Measurements from ENCODE around the gene UBE2G2. TPM values are rescaled to one million over a fixed set of nuclear protein-coding genes. Genes with fewer than 3 reads are reported as not detected.

Gene UBE2G2
- total RNA-seq, 4 donors from 2014 or later = 38.4 to 75.1 (median 67.4) TPM

DNA sequence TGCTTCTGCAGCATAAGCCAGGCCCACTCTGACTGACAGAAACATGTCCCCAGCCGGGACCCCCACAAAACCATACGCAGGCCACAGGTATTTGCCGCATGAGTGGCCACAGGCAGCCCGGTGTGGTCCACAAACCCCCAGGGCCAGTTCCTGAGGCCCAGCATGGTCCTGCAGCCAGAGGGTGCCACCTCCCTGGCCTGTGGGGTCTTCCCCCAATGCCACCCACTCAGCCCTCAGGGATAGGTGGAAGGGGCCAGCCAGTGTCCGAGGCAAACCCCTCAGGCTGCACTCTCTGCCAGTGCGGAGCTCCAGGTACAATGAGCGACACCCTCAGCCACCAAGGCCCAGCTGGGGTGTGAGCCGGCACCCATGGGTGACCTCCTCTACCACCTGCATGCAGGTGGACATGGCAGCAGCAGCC is 43.5 kb downstream of the UBE2G2 start:
- Histone ChIP-seq H3K27me3 (no peaks in the 10 kb centered on the region), H3K36me3 (no peaks in the 10 kb centered on the region), H3K27ac (no peak overlapping the region), H3K4me3 (no peak overlapping the region), H3K9me3 (no peaks in the 10 kb centered on the region), H3K4me1 (no peaks in the 10 kb centered on the region)
- intact Hi-C loops (cut with DNase I; ENCODE audit: low total_unique reads) = no loop called here
- DNase-seq = no peak
- no peak for TF ChIP-seq POLR2A (IDR thresholded peaks at IDR 0.05)
- TF ChIP-seq, protein P1, sequence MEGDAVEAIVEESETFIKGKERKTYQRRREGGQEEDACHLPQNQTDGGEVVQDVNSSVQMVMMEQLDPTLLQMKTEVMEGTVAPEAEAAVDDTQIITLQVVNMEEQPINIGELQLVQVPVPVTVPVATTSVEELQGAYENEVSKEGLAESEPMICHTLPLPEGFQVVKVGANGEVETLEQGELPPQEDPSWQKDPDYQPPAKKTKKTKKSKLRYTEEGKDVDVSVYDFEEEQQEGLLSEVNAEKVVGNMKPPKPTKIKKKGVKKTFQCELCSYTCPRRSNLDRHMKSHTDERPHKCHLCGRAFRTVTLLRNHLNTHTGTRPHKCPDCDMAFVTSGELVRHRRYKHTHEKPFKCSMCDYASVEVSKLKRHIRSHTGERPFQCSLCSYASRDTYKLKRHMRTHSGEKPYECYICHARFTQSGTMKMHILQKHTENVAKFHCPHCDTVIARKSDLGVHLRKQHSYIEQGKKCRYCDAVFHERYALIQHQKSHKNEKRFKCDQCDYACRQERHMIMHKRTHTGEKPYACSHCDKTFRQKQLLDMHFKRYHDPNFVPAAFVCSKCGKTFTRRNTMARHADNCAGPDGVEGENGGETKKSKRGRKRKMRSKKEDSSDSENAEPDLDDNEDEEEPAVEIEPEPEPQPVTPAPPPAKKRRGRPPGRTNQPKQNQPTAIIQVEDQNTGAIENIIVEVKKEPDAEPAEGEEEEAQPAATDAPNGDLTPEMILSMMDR (IDR thresholded peaks at IDR 0.05) = no peak

DNA sequence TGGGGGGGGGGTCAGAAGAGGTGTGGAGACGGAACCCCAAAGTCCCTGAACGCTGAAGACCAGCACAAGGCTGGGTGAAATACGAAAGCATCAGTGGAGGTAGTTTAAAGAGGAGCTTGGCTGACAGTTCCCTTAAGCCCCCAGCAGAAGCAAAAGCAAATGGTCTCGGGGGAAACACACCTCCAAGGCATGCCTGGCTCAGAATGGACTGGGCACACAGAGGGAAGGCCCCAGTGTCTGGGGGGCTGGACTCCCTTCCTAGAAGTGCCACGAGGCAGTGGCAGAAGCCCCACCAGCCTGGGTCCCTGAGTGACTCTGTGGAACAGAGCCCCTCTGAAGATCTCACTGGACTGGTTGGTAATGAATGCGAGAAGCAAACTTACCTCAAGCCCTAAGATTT is 43.9 kb downstream of the UBE2G2 start:
- no peak overlapping the region for H3K4me3 ChIP-seq
- TF ChIP-seq, protein P1 (IDR thresholded peaks at IDR 0.05) = no peak
- no peak for TF ChIP-seq POLR2A (IDR thresholded peaks at IDR 0.05)
- DNase-seq = no peak

DNA sequence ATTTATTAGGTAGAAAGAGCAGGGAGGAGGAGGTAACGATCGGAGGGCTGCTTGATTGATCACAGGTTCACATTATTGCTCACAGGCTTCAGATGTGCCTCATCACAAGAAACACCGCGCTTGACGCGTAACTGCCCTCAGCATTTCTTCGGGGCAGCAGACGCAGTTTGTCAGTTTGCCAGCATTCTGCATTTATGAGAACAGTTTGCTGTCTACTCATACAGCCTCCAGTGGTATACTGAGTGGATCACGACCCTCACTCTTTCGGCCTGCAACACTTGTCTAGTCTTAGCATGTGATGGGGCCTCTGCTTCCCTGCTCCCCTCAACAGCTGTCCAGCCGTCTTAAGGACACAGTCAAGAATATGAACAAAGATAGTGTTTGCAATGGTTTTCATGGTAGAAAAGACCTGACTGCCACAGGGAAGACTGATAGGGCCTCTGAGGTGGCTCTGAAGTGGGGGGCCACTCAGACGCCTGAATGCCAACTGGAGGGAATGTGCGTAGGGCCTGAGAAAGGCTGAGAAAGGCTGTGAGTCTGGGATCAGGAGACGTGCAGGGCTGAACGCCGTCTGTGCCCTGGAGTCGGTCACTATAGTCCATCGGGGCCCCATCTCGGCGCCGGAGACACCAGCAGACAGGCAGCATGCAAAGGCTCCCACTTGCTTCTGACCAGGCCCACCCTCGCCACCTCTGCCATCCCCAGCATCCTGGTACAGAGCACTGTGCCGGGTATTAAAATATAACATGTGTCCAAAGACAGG is 45.0 kb downstream of the UBE2G2 start:
- H3K4me1 ChIP-seq = no peaks in the 10 kb centered on the region
- no peaks in the 10 kb centered on the region for H3K9me3 ChIP-seq
- no peak overlapping the region for H3K27ac ChIP-seq
- no peaks in the 10 kb centered on the region for H3K27me3 ChIP-seq
- intact Hi-C loops (cut with DNase I; ENCODE audit: low total_unique reads) = no loop called here
- no peak overlapping the region for H3K4me3 ChIP-seq
- H3K36me3 ChIP-seq = no peaks in the 10 kb centered on the region
- DNase-seq = no peak
- TF ChIP-seq, protein P1 (IDR thresholded peaks at IDR 0.05) = no peak

More for the DNA sequence above, 43.9 kb downstream of the UBE2G2 start:
- H3K27ac ChIP-seq = no peak overlapping the region
- no peaks in the 10 kb centered on the region for H3K4me1 ChIP-seq
- intact Hi-C loops (cut with DNase I; ENCODE audit: low total_unique reads) = no loop called here
- no peaks in the 10 kb centered on the region for H3K36me3 ChIP-seq
- H3K9me3 ChIP-seq = no peaks in the 10 kb centered on the region
- no peaks in the 10 kb centered on the region for H3K27me3 ChIP-seq

DNA sequence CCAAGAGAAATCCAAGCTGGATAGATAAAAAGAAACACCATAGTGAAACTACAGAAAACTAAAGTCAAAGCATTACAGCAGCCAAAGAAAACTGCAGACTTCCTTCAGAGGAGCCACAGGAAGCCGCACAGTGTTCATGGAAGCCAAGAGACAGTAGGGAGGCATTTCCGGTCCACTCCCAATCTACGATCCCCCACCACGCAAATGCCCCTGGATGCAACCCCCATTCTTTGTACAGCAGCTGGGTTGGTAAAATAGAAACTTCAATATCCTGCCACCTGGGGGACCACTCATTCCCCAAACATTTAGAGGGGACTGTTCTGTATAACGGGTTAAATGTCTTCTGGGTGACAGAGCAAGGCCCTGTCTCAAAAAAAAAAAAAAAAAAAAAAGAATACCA is 46.4 kb downstream of the UBE2G2 start:
- TF ChIP-seq, protein P1 (IDR thresholded peaks at IDR 0.05) = no peak
- no peak for TF ChIP-seq POLR2A (IDR thresholded peaks at IDR 0.05)
- H3K27ac ChIP-seq = no peak overlapping the region
- H3K4me3 ChIP-seq = no peak overlapping the region
- intact Hi-C loops (cut with DNase I; ENCODE audit: low total_unique reads) = no loop called here
- no peaks in the 10 kb centered on the region for H3K9me3 ChIP-seq
- no peaks in the 10 kb centered on the region for H3K36me3 ChIP-seq
- H3K27me3 ChIP-seq = no peaks in the 10 kb centered on the region
- H3K4me1 ChIP-seq = no peaks in the 10 kb centered on the region
- no peak for DNase-seq

DNA sequence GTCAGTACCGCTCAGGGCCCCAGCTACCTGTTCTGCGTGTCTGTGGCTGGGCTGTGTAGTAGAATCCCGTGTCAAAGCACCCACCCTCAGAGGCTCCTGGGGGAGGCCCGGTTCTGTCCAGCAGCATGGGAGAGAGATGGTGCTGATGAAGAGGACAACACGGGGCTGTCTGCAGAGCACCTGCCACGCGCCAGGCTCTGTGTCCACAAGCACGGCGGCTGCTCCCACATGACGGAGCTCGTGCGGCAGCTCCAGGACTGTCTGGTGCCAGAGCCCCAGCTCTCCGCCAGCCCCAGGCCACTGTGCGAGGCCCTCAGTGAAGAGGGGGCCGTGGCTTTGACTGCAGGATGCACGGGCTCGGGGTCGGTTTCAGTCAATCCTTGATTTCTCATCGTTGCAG is 48.3 kb downstream of the UBE2G2 start:
- no peaks in the 10 kb centered on the region for H3K9me3 ChIP-seq
- no peaks in the 10 kb centered on the region for H3K27me3 ChIP-seq
- no peak for DNase-seq
- H3K36me3 ChIP-seq = no peaks in the 10 kb centered on the region
- intact Hi-C loops (cut with DNase I; ENCODE audit: low total_unique reads) = no loop called here
- no peaks in the 10 kb centered on the region for H3K4me1 ChIP-seq
- H3K27ac ChIP-seq = no peak overlapping the region
- TF ChIP-seq POLR2A (IDR thresholded peaks at IDR 0.05) = no peak
- TF ChIP-seq, protein P1 (IDR thresholded peaks at IDR 0.05) = no peak
- H3K4me3 ChIP-seq = no peak overlapping the region
